K562 (cell line): ENCODE measurements around the gene GJD4. TPM values are rescaled to one million over a fixed set of nuclear protein-coding genes. Genes with fewer than 3 reads are reported as not detected.

Experiments used
- ATAC-seq: fragments of 200-7000 bp; cut with Tn5 transposase; 3 replicates; pipeline ENCODE4 v1.9.1; 2020; ENCODE audit warnings: moderate library complexity
- BruUV-seq: library from RNA; stranded (reverse); fragments of 400-500 nt; replicated peaks from 2 replicates; lab custom pipeline; 2021; lab: Mats Ljungman, UMichigan
- CTCF ChIA-PET: fragments of 300-600 bp; formaldehyde crosslinking; extraction: SDS; loops from one replicate; lab custom pipeline; 2021; ENCODE audit warnings: low intra/inter-chr PET ratio; lab: Yijun Ruan, JAX
- POLR2A ChIA-PET: fragments of 300-600, 350-650 bp; sonication (Branson Sonifier 250); formaldehyde crosslinking; extraction: SDS; loops from one replicate; lab custom pipeline; 2021; ENCODE audit warnings: antibody characterized with exemption, inconsistent platforms; lab: Yijun Ruan, JAX
- DNase-seq, 4 experiments: peaks; one replicate each; pipeline versions ENCODE4 v3.0.0 to v3.0.0-alpha.2; 2011 to 2018; ENCODE audit warnings: low spot score in 3 of 4, mixed read lengths in 3 of 4; ENCODE audit errors: extremely low read depth in 1 of 4
- FAIRE-seq: peaks from 2 replicates; lab custom pipeline; 2011; peaks lifted over from hg19 to GRCh38; lab: Jason Lieb, UNC
- H2AFZ ChIP-seq: 2 replicates; pipeline ENCODE4 v1.6.0; 2011; ENCODE audit warnings: low read depth, low read length, control low read depth, inconsistent platforms
- H3K27ac ChIP-seq: fragments of 200-600 bp; 3 replicates; pipeline ENCODE4 v1.8.0; 2011; ENCODE audit warnings: low read depth, mild to moderate bottlenecking, control low read depth, inconsistent platforms, low read length, moderate library complexity, mixed read lengths; ENCODE audit errors: extremely low read depth
- H3K27me3 ChIP-seq, 2 experiments: fragments of 300-600 bp in 1 of 2; 2 replicates in 1 of 2; 3 replicates in 1 of 2; pipeline versions ENCODE4 v1.6.0 to v1.8.0; 2011; ENCODE audit warnings: inconsistent platforms in 2 of 2, low read length in 2 of 2, mild to moderate bottlenecking in 1 of 2, mixed read lengths in 1 of 2, moderate library complexity in 1 of 2; ENCODE audit not compliant: control insufficient read depth in 2 of 2, insufficient read depth in 2 of 2
- H3K36me3 ChIP-seq: fragments of 300-600 bp; 3 replicates; pipeline ENCODE4 v1.8.0; 2011; ENCODE audit warnings: mild to moderate bottlenecking, low read length, inconsistent platforms; ENCODE audit not compliant: control insufficient read depth, insufficient read depth
- H3K4me1 ChIP-seq, 2 experiments: fragments of 200-600 bp in 1 of 2; replicated peaks in 1 of 2; 2 replicates in 1 of 2; 3 replicates in 1 of 2; pipeline versions ENCODE4 v1.5.1 to v1.8.0; 2011; ENCODE audit warnings: inconsistent platforms in 2 of 2, low read length in 2 of 2, mild to moderate bottlenecking in 1 of 2, mixed read lengths in 1 of 2, moderate library complexity in 1 of 2; ENCODE audit not compliant: control insufficient read depth in 2 of 2, insufficient read depth in 2 of 2
- H3K4me2 ChIP-seq: 2 replicates; pipeline ENCODE4 v1.6.1; 2011; ENCODE audit warnings: low read length, control low read depth, inconsistent platforms, mixed read lengths; ENCODE audit not compliant: insufficient read depth
- H3K4me3 ChIP-seq: fragments of 200-600 bp; sonication (generic), shearing (Covaris generic); 2 replicates; pipeline ENCODE4 v1.5.1; 2016; ENCODE audit warnings: control low read depth, inconsistent platforms
- H3K79me2 ChIP-seq: fragments of 200-600 bp; 3 replicates; pipeline ENCODE4 v1.8.0; 2011; ENCODE audit warnings: low read length, inconsistent platforms; ENCODE audit not compliant: control insufficient read depth, insufficient read depth
- H3K9ac ChIP-seq, 2 experiments: 2 replicates each; pipeline versions ENCODE4 v1.6.0 to v1.6.1; 2011; ENCODE audit warnings: low read depth in 2 of 2, low read length in 2 of 2, control low read depth in 1 of 2, inconsistent platforms in 1 of 2, mild to moderate bottlenecking in 1 of 2, mixed read lengths in 1 of 2; ENCODE audit not compliant: insufficient read depth in 1 of 2
- H3K9me1 ChIP-seq: one replicate; pipeline ENCODE4 v1.6.0; 2011; ENCODE audit warnings: inconsistent platforms, mild to moderate bottlenecking, low read length, moderate library complexity; ENCODE audit not compliant: control insufficient read depth, insufficient read depth
- H3K9me3 ChIP-seq: replicated peaks from 2 replicates; pipeline ENCODE4 v1.5.1; 2011; ENCODE audit warnings: low read depth, low read length, inconsistent platforms; ENCODE audit not compliant: control insufficient read depth, insufficient read depth
- H4K20me1 ChIP-seq: replicated peaks from 2 replicates; pipeline ENCODE4 v1.6.1; 2011; ENCODE audit warnings: low read length, inconsistent platforms, mixed read lengths; ENCODE audit not compliant: control insufficient read depth, insufficient read depth
- HDAC6 ChIP-seq: IDR thresholded peaks from 2 replicates; pipeline ENCODE4 v1.6.1; 2012; ENCODE audit warnings: low read depth, mild to moderate bottlenecking, control low read depth, inconsistent platforms, low read length, moderate library complexity
- USF2 ChIP-seq: sonication (generic); formaldehyde crosslinking; IDR thresholded peaks from 2 replicates; pipeline ENCODE4 v1.5.0; 2020; ENCODE audit warnings: missing genetic modification reagents
- WGBS: fragments of 100-300 bp; shearing (Covaris generic); methylation state at CpG from one replicate; pipeline ENCODE4 v1.1.6; 2016; ENCODE audit warnings: low coverage, mixed read lengths; ENCODE audit not compliant: insufficient coverage; ENCODE audit errors: missing lambda C conversion rate; 5-methylcytosine and 5-hydroxymethylcytosine counted together
- in situ Hi-C: fragments of 300-500 bp; cut with MboI; formaldehyde crosslinking; loops from 4 replicates; pipeline ENCODE4 v1.15.0; 2018; ENCODE audit warnings: inconsistent platforms, mixed read lengths
- intact Hi-C: fragments of 100-400 bp; cut with micrococcal nuclease; formaldehyde crosslinking; loops from 2 replicates; pipeline ENCODE4 v1.14.2; 2022
- polyA plus RNA-seq, 8 experiments: library from polyadenylated mRNA; depleted of rRNA in 4 of 8; stranded (reverse) in 5 of 8; unstranded in 3 of 8; fragments of >200 nt; fragmentation: Nextera tagmentation in 2 of 8; fragmentation: Illumina TruSeq in 1 of 8; extraction: Ambion mirVana in 2 of 8; extraction: Trizol in 1 of 8; gene quantifications; 2 replicates each; pipeline versions ENCODE4 v1.2.1 to v1.2.3, GENCODE V29; 2011 to 2014; ENCODE audit warnings: inconsistent platforms in 1 of 8, missing spikeins in 1 of 8
- total RNA-seq, 7 experiments: library from RNA; depleted of rRNA in 6 of 7; stranded (reverse); fragments of >200 nt in 6 of 7; fragmentation: Illumina TruSeq in 2 of 7; extraction: Trizol in 2 of 7; gene quantifications; 2 replicates each; pipeline versions ENCODE4 v1.2.1 to v1.2.3, GENCODE V29; 2011 to 2021; ENCODE audit warnings: low replicate concordance in 1 of 7
- TF ChIP-seq, protein P1 (sequence below): fragments of 450-650 bp; IDR thresholded peaks from 2 replicates; pipeline ENCODE4 v1.7.0; 2016; ENCODE audit warnings: borderline replicate concordance
- TF ChIP-seq, protein P2 (sequence below): fragments of 250-450 bp; sonication (Bioruptor Pico); IDR thresholded peaks from 2 replicates; pipeline ENCODE4 v1.4.0; 2020; ENCODE audit warnings: mild to moderate bottlenecking, moderate library complexity
- TF ChIP-seq, protein P3 (sequence below): fragments of 250-450 bp; sonication (Bioruptor Pico); IDR thresholded peaks from 2 replicates; pipeline ENCODE4 v1.5.0; 2021; ENCODE audit warnings: mild to moderate bottlenecking, borderline replicate concordance

Gene GJD4
- total and polyA plus RNA-seq, 9 of the 15 experiments (the other 6 are each of a cell fraction or from before 2014, with no cell fraction given): not detected

- CTCF ChIA-PET: no interaction called here
- no peak overlapping the region for H3K4me2 ChIP-seq
- in situ Hi-C loops: loop anchor here (10.0 to 25.0 kb wide), 2 partner anchors 1250 to 1837 kb away; no protein-coding TSS in a partner anchor
- H3K9ac ChIP-seq: no peak overlapping the region
- intact Hi-C loops: loop anchor here (5.0 to 10.0 kb wide), 3 partner anchors 513 to 1857 kb away; partner anchors contain the start of gene CREM
- TF ChIP-seq, protein P1, sequence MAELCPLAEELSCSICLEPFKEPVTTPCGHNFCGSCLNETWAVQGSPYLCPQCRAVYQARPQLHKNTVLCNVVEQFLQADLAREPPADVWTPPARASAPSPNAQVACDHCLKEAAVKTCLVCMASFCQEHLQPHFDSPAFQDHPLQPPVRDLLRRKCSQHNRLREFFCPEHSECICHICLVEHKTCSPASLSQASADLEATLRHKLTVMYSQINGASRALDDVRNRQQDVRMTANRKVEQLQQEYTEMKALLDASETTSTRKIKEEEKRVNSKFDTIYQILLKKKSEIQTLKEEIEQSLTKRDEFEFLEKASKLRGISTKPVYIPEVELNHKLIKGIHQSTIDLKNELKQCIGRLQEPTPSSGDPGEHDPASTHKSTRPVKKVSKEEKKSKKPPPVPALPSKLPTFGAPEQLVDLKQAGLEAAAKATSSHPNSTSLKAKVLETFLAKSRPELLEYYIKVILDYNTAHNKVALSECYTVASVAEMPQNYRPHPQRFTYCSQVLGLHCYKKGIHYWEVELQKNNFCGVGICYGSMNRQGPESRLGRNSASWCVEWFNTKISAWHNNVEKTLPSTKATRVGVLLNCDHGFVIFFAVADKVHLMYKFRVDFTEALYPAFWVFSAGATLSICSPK: no peak
- TF ChIP-seq HDAC6: no peak
- TF ChIP-seq, protein P2, sequence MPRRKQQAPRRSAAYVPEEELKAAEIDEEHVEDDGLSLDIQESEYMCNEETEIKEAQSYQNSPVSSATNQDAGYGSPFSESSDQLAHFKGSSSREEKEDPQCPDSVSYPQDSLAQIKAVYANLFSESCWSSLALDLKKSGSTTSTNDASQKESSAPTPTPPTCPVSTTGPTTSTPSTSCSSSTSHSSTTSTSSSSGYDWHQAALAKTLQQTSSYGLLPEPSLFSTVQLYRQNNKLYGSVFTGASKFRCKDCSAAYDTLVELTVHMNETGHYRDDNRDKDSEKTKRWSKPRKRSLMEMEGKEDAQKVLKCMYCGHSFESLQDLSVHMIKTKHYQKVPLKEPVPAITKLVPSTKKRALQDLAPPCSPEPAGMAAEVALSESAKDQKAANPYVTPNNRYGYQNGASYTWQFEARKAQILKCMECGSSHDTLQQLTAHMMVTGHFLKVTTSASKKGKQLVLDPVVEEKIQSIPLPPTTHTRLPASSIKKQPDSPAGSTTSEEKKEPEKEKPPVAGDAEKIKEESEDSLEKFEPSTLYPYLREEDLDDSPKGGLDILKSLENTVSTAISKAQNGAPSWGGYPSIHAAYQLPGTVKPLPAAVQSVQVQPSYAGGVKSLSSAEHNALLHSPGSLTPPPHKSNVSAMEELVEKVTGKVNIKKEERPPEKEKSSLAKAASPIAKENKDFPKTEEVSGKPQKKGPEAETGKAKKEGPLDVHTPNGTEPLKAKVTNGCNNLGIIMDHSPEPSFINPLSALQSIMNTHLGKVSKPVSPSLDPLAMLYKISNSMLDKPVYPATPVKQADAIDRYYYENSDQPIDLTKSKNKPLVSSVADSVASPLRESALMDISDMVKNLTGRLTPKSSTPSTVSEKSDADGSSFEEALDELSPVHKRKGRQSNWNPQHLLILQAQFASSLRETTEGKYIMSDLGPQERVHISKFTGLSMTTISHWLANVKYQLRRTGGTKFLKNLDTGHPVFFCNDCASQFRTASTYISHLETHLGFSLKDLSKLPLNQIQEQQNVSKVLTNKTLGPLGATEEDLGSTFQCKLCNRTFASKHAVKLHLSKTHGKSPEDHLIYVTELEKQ: no peak
- TF ChIP-seq, protein P3, sequence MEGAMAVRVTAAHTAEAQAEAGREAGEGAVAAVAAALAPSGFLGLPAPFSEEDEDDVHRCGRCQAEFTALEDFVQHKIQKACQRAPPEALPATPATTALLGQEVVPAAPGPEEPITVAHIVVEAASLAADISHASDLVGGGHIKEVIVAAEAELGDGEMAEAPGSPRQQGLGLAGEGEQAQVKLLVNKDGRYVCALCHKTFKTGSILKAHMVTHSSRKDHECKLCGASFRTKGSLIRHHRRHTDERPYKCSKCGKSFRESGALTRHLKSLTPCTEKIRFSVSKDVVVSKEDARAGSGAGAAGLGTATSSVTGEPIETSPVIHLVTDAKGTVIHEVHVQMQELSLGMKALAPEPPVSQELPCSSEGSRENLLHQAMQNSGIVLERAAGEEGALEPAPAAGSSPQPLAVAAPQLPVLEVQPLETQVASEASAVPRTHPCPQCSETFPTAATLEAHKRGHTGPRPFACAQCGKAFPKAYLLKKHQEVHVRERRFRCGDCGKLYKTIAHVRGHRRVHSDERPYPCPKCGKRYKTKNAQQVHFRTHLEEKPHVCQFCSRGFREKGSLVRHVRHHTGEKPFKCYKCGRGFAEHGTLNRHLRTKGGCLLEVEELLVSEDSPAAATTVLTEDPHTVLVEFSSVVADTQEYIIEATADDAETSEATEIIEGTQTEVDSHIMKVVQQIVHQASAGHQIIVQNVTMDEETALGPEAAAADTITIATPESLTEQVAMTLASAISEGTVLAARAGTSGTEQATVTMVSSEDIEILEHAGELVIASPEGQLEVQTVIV (CRISPR knock-in tag): no peak
- TF ChIP-seq USF2 (CRISPR knock-in tag): no peak
- FAIRE-seq (no peak), DNase-seq (no peak), ATAC-seq (no peak)
- H3K36me3 ChIP-seq: no peaks in the 10 kb centered on the region
- no peaks in the 10 kb centered on the region for H3K9me3 ChIP-seq
- no TSS peak for BruUV-seq
- POLR2A ChIA-PET: interaction anchor here (0.7 kb wide), 1 partner anchor 14 kb away, joined by 3 read pairs; no protein-coding TSS in a partner anchor
- H3K4me3 ChIP-seq: no peak overlapping the region
- peaks cover 0 to 2% of the 10 kb centered on the region in 2 experiments; a peak in 2 of 5 replicates for H3K27me3 ChIP-seq
- H4K20me1 ChIP-seq: no peaks in the 10 kb centered on the region
- H3K27ac ChIP-seq: no peak overlapping the region
- 7% methylated on average over 8 of the region's 8 CpGs for WGBS
- H2AFZ ChIP-seq: no peak overlapping the region
- H3K79me2 ChIP-seq: no peaks in the 10 kb centered on the region
- no peaks in the 10 kb centered on the region for H3K9me1 ChIP-seq
- peaks cover 6 to 27% of the 10 kb centered on the region in 2 experiments; a peak in 3 of 5 replicates for H3K4me1 ChIP-seq
Measured at GRCh38 chr10:35637462-35637861, 32.3 kb downstream of the GJD4 start.
